Hepatocyte (in vitro differentiated cells): ENCODE results near the gene GPN2.

Experiments used
- EZH2 ChIP-seq: fragments of 200-600 bp; sonication (generic); IDR thresholded peaks from 2 replicates; pipeline ENCODE4 v1.6.1; 2016; ENCODE audit warnings: antibody characterized with exemption, mild to moderate bottlenecking, borderline replicate concordance
- TF ChIP-seq, protein P1 (sequence below): fragments of 200-600 bp; sonication (generic); IDR thresholded peaks from 2 replicates; pipeline ENCODE4 v1.5.1; 2016; ENCODE audit warnings: antibody characterized with exemption, mild to moderate bottlenecking; ENCODE audit not compliant: poor library complexity

DNA sequence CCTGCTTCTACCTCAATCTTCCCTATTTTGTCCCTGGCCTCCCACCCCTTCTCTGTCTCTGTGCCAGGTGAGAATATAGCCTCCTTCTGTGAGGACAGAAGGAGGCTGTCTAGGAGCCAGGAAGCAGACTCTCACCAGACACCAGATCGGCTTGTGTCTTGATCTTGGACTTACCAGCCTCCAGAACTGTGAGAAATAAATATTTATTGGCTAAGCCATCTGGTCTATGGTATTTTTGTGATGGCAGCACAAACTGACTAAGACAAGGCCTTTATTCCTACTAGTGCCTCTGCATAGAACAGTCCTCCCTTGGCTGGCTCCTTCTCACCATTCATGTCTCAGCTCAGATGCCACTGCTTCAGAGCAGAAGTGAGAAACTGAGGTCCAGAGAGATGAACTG, 1.9 kb downstream of the GPN2 start:
- TF ChIP-seq, protein P1, sequence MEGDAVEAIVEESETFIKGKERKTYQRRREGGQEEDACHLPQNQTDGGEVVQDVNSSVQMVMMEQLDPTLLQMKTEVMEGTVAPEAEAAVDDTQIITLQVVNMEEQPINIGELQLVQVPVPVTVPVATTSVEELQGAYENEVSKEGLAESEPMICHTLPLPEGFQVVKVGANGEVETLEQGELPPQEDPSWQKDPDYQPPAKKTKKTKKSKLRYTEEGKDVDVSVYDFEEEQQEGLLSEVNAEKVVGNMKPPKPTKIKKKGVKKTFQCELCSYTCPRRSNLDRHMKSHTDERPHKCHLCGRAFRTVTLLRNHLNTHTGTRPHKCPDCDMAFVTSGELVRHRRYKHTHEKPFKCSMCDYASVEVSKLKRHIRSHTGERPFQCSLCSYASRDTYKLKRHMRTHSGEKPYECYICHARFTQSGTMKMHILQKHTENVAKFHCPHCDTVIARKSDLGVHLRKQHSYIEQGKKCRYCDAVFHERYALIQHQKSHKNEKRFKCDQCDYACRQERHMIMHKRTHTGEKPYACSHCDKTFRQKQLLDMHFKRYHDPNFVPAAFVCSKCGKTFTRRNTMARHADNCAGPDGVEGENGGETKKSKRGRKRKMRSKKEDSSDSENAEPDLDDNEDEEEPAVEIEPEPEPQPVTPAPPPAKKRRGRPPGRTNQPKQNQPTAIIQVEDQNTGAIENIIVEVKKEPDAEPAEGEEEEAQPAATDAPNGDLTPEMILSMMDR = no peak
- no peak for TF ChIP-seq EZH2
